ENCODE results near the gene VCAN.
"Not testable (repeated sequence)": the region's sequence is repeated elsewhere in the genome, so short reads cannot be mapped to it uniquely, and the experiment has no call there.

VCAN gene

DNA sequence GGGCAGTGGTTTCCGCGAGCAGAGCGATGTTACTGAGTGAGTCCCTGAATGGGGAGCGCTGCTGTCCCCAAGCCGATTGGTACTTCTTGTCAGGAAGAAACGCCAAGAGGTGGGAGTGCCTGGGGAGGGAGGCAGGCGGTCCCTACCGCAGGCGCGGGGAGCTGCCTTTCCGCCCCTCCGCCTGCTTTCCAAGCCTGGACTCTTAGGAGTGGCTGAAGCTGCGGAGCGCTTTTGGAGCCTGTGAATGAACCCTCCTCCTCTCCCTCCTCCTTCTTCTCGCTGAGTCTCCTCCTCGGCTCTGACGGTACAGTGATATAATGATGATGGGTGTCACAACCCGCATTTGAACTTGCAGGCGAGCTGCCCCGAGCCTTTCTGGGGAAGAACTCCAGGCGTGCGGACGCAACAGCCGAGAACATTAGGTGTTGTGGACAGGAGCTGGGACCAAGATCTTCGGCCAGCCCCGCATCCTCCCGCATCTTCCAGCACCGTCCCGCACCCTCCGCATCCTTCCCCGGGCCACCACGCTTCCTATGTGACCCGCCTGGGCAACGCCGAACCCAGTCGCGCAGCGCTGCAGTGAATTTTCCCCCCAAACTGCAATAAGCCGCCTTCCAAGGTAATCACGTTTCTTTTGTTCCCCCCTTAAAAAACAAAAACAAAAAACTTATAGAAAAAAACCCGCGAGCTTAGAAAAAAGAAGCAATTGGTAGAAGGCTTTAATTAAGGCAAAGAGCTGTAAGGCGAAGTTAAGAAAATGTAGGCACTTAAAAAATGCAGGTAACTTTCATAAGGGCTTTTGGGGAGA is at the start of gene VCAN:
TSS of gene VCAN (plus strand) at position 340 of the 808 bp plus-strand sequence. CDS start 11,775 bp downstream, outside the sequence.
- no peak for DNase-seq

DNA sequence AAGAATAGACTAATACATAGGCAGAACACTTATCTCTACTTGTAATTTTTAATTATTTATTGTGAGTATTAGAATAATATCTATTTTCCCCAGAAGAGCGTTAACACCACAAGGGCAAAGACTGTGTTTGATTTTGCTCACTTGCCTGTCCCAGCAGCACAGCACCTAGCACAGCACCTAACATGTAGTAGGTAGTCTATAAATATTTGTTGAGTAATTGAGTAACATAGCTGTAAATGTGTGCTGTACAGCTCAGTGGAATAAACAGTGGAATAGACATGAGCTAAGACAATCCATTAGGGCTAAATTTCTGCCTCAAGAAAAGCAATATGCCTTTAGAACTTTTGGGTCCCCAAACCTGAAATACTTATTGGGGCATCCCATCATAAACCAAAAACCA is 49.3 kb upstream of the VCAN start:
- no peak for DNase-seq

DNA sequence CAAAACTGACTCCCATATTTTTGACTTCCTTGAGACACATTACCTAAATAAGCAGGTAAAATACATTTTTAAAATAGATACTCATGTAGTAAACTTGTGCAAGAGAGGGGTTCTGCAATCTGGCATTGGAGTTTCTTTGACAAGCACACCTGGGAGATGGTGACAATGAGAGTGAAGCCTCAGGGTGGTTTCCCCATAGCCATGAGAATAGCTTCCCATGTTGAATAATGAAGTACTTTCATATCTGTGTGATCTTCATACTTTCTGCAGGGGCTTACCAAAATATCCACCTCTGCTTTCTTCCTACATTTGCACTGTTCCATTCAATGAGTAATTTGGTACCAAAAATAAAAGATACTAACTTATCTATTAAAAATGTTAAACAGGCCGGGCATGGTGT is 44.7 kb upstream of the VCAN start:
- DNase-seq = no peak

DNA sequence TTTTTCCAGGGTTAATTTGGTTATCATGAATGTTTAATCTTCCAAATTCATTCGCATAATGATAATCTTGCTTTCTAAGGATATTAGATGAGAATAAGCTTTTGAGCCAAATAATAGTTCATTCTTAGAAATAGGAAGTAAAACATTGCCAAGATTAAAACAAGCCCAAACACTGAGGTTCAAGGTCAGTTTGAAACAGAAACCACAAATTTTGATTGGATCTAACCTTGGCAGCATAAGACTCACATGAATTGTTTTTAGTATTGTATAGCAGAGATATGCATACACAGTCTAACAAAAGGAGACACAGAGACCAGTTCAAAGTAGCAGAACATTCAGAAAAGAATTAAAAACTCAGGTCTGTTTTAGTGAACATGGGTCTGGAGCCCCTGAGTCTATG is 43.4 kb upstream of the VCAN start:
- DNase-seq = no peak

DNA sequence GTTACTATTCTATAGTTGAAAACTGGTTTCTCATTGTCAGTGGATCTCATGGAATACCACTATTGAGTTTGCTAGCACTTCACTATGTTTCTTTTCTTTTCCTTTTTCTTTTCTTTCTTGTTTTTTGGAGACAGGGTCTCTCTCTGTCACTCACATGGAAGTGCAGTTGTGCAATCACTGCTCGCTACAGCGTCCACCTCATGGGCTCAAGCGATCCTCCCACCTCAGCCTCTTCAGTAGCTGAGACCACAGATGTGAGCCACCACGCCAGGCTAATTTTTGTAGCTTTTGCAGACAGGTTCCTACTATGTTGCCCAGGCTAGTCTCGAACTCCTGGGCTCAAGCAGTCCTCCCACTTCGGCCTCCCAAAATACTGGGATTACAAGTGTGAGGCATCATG is 42.7 kb upstream of the VCAN start:
- DNase-seq = no peak

DNA sequence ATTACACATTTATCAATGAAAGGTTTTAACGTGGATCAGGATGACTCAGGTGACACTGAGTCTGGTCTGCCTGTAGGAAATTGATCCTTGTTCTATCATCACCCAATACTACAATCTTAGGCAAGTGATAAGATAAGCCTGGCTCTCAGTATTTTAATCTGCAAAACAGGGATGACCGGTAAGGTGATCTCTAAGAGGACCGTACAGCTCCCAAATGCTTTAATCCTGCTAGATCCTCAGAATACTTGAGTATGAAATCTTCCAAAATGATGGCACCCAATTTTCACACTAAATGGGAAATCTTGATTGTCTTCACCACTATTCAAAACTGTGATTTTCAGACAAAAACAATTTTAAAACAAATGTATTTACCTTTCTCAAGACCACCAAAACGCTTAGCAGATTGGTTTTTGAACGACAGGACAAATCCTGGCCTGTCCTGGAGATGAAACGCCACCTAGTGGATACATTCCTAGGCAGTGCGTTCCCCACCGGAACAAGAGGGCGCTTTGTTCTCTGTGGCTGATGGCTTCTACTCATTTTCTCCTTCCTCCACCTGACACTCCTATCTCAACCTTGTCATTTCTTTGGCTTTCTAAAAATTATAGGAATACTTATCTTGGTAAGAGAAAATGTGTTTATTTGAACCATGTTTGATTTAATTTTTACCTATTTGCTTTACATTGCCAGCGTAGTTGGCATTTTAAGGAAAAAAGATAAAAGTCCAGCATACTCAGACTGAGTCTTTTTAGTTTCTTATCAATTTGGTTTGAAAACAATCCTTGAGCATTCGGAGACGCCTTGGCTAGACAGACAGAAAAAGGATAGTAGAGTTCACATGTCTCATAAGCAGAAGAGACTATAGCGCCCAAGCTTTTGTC is 41.2 kb upstream of the VCAN start:
- peak; percentile 11 for DNase-seq

DNA sequence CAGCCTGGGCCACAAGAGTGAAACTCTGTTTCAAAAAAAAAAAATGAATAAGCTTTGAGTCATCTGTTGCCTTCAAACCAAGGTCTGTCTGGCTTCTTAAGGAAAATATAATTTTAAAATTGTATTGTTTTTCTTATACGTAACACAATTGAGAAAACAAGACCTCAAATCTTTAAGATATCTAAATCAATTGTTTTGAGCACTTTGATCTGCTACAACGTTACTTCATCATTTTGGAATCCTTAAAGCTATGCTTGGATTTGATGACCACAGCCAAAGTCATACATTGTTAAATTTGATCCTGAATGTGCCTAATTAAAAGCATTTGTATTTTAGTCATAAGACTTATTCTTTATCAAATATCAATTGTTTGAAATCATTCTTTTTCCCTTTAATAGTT is 37.7 kb upstream of the VCAN start:
- DNase-seq = no peak

DNA sequence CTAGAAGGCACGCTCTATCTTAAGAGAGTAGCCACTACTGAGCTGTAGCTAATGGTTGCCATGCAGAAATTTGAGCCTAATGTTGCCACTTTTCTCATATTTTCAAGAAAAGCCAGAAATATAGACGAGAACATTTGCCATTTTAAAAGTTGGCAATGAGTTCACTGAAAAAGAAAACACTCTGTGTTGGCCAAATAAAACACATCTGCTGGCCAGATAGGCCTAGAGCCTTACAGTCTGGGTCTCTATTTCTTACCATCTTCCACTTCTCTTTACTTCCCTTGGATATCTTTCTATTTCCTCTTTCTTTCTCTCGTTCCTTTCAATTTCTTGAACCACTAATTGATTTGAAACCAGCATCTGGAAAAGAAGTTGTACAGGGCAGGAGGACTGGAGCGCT is 36.6 kb upstream of the VCAN start:
- no peak for DNase-seq

DNA sequence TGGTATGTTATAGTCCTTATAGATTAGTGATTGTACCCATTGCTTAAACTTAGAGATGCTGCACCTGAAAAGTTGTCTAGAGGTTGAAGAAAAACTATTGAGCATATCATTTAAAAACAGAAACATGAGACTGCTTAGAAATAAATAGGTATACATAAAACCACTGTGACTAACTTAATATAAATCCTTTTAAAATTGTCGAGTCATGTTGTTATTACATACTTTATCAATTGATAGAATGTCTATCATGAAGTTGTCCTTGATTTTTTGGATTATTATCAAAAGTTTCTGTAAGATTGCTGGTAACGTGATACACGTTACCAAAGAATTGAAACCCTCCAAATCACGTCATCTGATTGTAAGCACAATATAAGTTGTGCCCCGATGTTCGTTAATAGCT is 35.3 kb upstream of the VCAN start:
- no peak for DNase-seq

DNA sequence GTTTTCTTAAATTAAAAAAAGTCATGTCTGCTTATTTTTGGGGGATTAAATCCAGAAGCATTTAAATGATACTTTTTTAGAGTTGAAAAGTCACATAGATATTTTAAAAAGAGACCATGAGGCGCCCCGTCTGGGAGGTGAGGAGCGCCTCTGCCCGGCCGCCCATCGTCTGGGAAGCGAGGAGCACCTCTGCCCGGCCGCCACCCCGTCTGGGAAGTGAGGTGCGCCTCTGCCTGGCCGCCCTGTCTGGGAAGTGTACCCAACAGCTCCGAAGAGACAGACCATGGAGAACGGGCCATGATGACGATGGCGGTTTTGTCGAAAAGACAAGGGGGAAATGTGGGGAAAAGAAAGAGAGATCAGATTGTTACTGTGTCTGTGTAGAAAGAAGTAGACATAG is 33.8 kb upstream of the VCAN start:
- not testable (repeated sequence) for DNase-seq

DNA sequence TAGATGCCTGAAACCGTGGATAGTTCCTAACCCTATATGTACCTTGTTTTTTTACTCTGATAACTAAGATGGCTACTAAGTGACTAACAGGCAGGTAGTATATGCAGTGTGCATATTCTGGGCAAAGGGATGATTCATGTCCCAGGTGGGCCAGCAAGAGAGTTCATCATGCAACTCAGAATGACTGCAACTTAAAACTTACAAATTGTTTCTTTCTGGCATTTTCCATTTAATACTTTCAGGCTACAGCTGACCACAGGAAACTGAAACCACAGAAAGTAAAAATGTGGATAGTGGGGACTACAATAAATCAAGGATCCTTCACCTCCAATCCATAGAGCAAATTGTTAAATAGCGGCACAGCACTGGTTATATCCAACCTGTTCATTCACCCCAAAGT is 30.7 kb upstream of the VCAN start:
- DNase-seq = no peak

DNA sequence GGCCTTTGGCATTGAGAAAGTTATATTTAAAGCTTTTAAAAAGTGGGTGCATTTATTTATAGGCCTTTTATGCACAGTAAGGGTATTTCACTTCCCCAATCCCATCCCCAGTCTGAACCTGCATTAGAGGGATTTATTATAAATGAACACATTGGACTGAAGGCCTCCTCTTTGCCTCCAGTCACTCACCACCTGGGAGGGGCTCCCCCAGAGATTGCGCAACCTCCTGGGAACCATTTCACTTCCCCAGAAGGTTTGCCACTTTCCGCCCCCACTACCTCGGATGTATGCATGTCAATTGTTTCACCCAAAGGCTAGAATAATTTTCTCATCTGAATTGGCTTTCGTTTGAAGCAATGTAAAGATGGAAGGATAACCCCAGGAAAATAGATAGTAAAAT is 29.8 kb upstream of the VCAN start:
- DNase-seq = no peak

DNA sequence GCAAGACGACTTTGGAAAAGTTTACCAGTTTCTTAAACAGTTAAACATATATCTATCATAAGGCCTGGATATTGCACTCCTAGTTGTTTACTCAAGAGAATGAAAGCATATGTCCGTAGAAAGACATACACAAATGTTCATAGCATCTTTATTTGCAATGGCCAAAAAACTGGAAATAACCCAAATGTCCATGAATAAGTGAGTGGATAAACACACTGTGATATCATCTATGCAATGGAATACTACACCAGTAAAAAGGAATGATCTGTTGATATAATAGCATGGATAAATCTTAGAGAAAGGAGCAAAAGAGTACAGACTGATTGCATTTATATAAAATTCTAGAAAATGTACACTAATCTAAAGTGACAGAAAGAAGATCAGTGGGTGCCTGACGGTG is 28.0 kb upstream of the VCAN start:
- no peak for DNase-seq

DNA sequence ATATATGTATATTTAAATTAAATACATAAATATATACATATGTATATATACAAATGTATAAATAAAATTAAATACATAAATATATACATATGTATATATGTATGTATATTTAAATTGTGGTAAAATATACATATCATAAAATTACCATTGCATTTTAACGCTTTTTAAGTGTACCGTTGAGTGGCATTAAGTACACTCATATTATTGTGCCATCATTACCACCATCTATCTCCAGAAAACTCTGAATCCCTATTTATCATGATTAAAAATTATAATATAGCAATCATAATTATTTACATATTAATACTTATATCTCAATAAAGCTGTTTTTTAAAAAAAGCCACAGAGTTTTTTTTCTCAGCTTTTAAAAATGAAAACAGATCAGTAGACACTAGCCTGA is 27.1 kb upstream of the VCAN start:
- no peak for DNase-seq

DNA sequence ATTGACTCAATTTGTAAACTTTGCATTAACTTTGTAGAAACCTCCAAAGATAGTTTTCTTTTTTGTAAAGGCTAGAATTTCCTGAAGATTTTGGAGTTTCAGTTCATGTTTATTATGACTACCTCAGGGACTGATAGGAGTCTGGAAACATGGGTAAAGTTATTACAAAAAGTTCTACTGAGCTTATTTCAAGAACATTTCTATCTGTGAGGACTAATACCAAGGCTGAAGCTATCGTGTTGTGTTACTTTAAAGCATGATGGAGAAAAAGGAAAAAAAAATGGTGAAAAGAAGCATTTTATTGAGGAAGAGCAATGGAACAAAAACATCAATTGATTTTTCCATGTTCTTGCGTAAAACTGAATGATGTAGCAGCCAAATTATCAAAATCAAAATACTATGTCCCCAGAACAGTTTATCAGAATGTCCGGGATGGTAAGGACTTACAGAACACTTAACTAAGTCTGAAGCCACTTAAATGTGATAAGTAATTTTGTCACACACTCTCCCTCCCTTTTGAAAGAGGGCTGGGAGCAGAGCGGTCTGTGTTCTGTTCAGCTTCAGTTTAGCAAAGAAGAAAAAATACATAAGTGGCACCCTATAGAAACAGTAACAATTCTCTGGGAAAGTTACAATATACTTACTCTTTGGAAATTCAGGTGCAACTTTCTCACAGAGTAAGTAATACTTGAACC is 25.1 kb upstream of the VCAN start:
- no peak for DNase-seq

DNA sequence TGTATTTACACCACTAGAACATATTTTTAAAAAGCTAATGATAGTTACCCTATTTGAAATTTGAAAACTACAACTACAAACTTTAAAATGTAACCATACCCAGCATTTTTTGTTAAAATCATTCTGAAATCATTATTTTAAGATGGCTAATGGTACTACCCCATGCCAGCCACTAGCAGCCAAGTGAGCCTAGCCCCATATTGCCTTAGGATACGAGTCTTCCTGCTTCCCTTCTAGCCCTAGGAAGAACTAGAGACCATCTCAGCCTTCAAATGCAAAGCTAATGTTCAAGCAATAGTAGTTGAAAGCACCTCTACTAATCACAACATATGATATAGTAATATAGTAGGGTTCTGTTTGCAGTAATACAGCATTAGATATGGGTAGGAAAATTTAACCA is 24.0 kb upstream of the VCAN start:
- no peak for DNase-seq

DNA sequence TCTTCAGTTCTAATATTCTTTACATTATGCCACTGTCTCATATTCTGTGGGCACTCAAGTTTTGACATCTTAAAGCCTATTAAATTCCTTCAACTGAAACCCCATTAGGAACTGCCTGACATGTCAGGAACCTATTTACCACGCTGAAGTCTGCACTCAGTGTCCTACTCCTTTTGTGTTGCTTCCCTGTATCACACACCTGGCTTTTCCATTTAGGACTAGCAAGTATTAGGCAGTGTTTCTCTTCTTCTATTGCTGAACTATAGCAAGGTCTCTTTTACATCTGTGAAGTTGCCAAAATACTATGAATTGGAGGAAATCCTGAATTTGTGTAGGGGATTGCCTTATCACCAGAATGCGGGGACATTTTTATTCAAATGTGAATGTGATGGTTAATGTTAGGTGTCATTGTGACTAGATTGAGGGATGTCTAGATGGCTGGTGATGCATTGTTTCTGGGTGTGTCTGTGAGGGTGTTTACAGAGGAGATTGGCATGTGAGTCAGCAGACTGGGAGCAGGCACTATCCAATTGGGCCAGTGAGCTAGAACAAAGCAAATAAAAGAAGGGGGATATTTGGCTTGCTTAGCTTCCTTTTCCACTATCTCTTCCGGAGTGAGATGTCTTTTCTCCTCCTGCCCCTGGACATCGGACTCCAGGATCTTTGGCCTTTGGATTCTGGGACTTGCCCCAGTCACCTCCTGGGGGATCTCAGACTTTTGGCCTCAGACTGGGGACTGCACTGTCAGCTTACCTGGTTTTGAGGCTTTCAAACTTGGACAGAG is 21.2 kb upstream of the VCAN start:
- no peak for DNase-seq

DNA sequence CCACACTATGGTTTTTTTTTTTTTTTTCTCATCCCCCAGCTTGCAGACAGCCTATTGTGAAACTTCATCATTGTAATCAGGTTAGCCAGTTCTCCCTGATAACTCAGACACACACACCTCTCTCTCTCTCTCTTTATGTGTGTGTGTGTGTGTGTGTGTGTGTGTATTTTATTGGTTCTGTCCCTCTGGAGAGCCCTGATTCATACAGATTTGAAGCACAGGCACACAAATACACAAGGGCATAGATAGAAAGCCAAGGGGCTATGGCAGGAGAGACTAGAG is 20.6 kb upstream of the VCAN start:
- DNase-seq = no peak

DNA sequence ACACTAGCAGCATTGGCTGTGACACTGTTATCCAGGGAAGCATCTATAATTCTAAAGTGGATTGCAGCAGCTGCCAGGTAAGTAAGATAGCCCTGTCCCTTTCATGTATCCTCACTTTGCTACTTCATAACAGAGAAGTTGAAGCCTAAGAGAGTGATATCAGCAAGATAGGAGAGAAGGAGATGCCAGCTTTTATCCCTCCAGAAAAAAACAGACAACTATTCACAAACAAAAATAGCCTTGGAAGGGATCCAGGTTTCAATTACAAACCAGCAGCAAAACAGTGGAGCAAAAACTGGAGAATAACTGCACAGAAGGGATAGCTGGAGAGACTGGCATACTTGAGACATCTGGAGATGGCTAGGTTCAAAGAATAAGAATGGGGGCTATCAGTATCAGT is 19.6 kb upstream of the VCAN start:
- DNase-seq = no peak

DNA sequence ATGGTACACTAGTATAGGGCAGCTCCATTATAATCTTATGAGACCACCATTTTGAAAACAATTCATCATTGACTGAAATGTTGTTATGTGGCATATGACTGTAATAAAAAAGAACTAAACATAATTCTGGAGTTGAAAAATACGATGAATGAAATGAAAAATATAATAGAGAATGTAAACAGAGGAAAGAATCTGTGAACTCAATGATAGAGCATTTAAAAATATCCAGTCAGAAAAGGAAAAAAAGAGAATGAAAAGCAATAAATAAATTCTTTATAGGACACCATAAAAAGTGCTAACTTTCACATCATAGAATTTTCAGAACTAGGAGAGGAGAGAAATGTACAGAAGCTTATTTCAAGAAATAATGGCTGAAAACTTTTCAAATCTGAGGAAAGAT is 17.6 kb upstream of the VCAN start:
- DNase-seq = no peak

DNA sequence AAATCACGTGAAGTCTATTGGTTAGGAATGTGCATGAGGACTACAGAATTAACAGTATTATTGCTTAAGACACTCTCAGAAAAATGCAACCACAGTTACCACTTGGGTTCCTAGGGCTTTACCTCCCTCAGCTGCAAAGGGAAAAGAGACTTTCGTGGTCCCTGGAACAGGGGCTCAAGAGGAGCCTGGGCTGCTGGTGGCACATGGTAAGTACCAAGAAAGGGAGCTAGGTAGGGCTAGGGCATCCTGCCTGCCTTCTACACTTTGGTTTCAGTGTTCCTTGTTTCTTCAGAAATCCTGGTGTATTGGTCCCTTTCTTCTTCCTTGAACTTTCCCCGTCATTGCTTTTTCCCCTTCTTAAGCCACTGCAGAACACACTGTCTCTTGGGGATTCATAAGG is 7.3 kb upstream of the VCAN start:
- no peak for DNase-seq

DNA sequence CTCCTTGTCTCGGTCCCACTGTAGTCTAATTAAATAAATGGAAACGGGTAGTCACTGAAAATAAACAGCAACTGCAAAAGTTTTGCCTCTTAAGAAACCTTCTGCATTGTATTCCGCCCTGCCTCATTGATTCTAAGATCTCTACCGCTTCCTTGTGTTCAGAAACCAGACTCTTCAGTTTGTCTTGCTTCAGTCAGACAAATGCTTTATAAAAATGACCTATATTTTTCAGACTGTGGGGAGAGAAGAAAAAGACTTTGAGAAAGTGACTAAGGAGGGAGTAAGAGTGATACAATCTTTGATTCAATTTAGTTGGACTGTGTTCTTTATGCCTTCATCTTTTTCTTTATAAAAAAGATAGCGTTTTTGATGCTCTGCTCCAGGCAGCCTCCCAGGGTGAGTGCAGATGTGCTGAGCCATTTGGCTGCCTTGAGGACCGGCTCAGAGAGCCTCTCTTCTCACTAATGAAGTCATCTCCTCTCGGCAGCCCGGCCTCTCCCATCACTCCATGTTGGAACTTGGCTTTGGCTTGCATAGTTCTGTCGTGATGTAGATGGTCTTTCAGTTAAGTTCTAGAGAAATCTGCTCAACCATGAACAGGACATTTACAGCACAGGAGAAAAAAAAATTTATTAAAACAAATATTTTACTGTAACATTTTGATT is 4.0 kb upstream of the VCAN start:
- DNase-seq = no peak

DNA sequence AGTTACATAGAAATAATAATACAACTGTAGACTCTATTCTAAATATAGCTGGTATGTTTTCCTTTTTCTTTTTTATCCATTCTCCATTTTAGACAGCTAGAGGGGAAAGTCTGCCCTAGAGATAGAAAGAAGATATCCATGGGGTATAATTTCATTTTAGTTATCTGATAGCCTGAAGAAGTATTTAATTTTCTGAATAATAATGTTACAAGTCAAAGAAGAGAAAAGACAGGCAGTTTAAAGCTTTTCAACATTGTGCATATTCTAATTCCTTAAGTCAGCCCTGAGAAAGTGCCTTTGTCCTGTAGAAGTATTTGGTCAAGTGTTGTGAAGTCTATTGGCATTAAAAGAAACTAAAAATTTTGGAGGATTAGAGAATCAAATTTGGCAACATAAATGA is 2.5 kb upstream of the VCAN start:
- DNase-seq = no peak

All from activated CD4-positive, alpha-beta T cell treated with anti-CD3 and anti-CD28 coated beads for 1 hour (primary cell).